Heart right ventricle (tissue), 16 donors: Measurements from ENCODE around the gene GNAT3. TPM values are rescaled to one million over a fixed set of nuclear protein-coding genes. Genes with fewer than 3 reads are reported as not detected.

Experiments
- ATAC-seq, 8 donors: fragments of 200-7000 bp; cut with Tn5 transposase; one replicate each; pipeline ENCODE4 v1.9.1; 2020; ENCODE audit warnings: mild to moderate bottlenecking in 8 of 8, moderate library complexity in 8 of 8, moderate number of reproducible peaks in 1 of 8
- DNase-seq, 2 donors: peaks; one replicate each; pipeline ENCODE4 v3.0.0-alpha.2; 2020
- H3K27ac ChIP-seq, 10 donors: fragments of 200-600 bp; sonication (generic) in 2 of 10; one replicate each; pipeline versions ENCODE4 v1.5.0 to v1.8.0; 2020 to 2022; ENCODE audit warnings: mild to moderate bottlenecking in 3 of 10
- H3K27me3 ChIP-seq, 7 donors: fragments of 200-600 bp; one replicate each; pipeline ENCODE4 v1.8.0; 2021 to 2022; ENCODE audit warnings: mild to moderate bottlenecking in 2 of 7
- H3K36me3 ChIP-seq, 9 donors: fragments of 200-600 bp; sonication (generic) in 1 of 9; one replicate each; pipeline versions ENCODE4 v1.5.0 to v1.8.0; 2020 to 2022; ENCODE audit warnings: mild to moderate bottlenecking in 2 of 9
- H3K4me1 ChIP-seq, 9 donors: fragments of 200-600 bp; sonication (generic) in 1 of 9; one replicate each; pipeline versions ENCODE4 v1.5.0 to v1.8.0; 2020 to 2022; ENCODE audit warnings: mild to moderate bottlenecking in 4 of 9
- H3K4me3 ChIP-seq, 10 donors: fragments of 200-600 bp; sonication (generic) in 2 of 10; one replicate each; pipeline versions ENCODE4 v1.5.0 to v1.8.0; 2020 to 2022; ENCODE audit warnings: mild to moderate bottlenecking in 7 of 10, moderate library complexity in 2 of 10
- H3K9me3 ChIP-seq, 11 donors: fragments of 200-600 bp in 10 of 11; sonication (generic) in 2 of 11; one replicate each; pipeline versions ENCODE4 v1.5.0 to v1.8.0; 2013 to 2022; ENCODE audit warnings: mild to moderate bottlenecking in 2 of 11, control low read depth in 1 of 11, moderate library complexity in 1 of 11
- CTCF ChIP-seq, 9 donors: fragments of 200-600 bp; sonication (generic) in 2 of 9; IDR thresholded peaks; one replicate each; pipeline versions ENCODE4 v1.5.0 to v1.8.0; 2021 to 2022; ENCODE audit warnings: antibody characterized with exemption in 9 of 9, mild to moderate bottlenecking in 5 of 9, moderate library complexity in 1 of 9
- WGBS, 2 donors: extraction: QIAGEN DNeasy Blood & Tissue Kit; methylation state at CpG; one replicate each; pipeline ENCODE4 v1.1.7; 2013; ENCODE audit warnings: inconsistent platforms in 1 of 2; 5-methylcytosine and 5-hydroxymethylcytosine counted together
- intact Hi-C, 10 donors: fragments of 100-400 bp; cut with DNase I; formaldehyde crosslinking; loops; one replicate each; pipeline versions ENCODE4 v1.11.1 to v1.14.2; 2022
- polyA plus RNA-seq, 2 donors: library from polyadenylated mRNA; stranded (reverse); fragments of 200-250 nt; gene quantifications; one replicate each; pipeline ENCODE4 v1.2.3, GENCODE V29; 2013
- total RNA-seq, 10 donors: library from RNA; stranded (reverse); fragmentation: NEBNext Ultra II Directional in 3 of 10; extraction: Animal tissue kit (Norgen Biotek cat#: 25700) in 3 of 10; gene quantifications; one replicate each; pipeline versions ENCODE4 v1.2.1 to v1.2.4, GENCODE V29; 2021 to 2023
- donor health status: Arrhythmogenic right ventricular cardiomyopathy.
- donor health status: ischemic (EF 13 %, LVEDD 7.1; RV severe dilation, severe dysfunction).
- donor health status: healthy with polysubstance abuse.
- donor health status: DM: no; HTN: yes; CAD: no.
- donor health status: DM: no; HTN: no; CAD: no.
- donor health status: ischemic (EF 25% LVEDD 6.9; RV normal size, moderate dysfunction).
- donor health status: ischemic (EF 25% LVEDD 5.7; RV mildly dilated, moderate dysfunction).
- donor health status: healthy.
- donor health status: DM: yes; HTN: yes; CAD: no.
- donor health status: Ischemic cardiomyopathy.
- donor health status: ischemic (EF 35%, LVEDD 5.7; RV mildly dilated, moderate dysfunction).
- donor health status: nonischemic (EF 11% LVEDD 7.7; RV severe dilation, severe dysfunction).
- donor health status: DM: yes; HTN: yes; CAD: no.
- donor health status: PGD.
- donor health status: ischemic (EF 29% LVEDD 5.4; RV normal size, mild dysfunction).
- donor health status: nonischemic (EF 23%, LVEDD 6.1; RV moderate dilation, normal function).

Gene GNAT3
- total and polyA plus RNA-seq, 12 donors, result not detected

- no peak for ATAC-seq
- Histone ChIP-seq H3K4me1 (peaks cover 0 to 5% (median 0%) of the 10 kb centered on the region in 9 donors), H3K27ac (no peak overlapping the region), H3K27me3 (no peaks in the 10 kb centered on the region), H3K9me3 (no peaks in the 10 kb centered on the region), H3K36me3 (no peaks in the 10 kb centered on the region), H3K4me3 (no peak overlapping the region)
- DNase-seq, result no peak
- peak in 8 of 9 donors; percentile 27 to 75 (median 57) for TF ChIP-seq CTCF (IDR thresholded peaks at IDR 0.05)
- WGBS, 2 donors, result 62 to 75% methylated on average over 2 of the region's 2 CpGs
- intact Hi-C loops, result loop anchor here in 2 of 10 donors (2.0 to 5.0 kb wide), 2 partner anchors 25 to 223 kb away; no protein-coding TSS in a partner anchor
Measured at GRCh38 chr7:80453699-80454340, 58.0 kb downstream of the GNAT3 start.

GRCh38 chr7:80450621-80451308 is 61.1 kb downstream of the GNAT3 start:
- no peak for DNase-seq
- 73 to 79% methylated on average over 6 of the region's 6 CpGs for whole genome bisulfite sequencing, 2 donors
- no peak for ATAC-seq
- H3K27ac ChIP-seq, result no peak overlapping the region
- no peaks in the 10 kb centered on the region for H3K27me3 ChIP-seq
- H3K4me1 ChIP-seq, result peaks cover 0 to 5% (median 0%) of the 10 kb centered on the region in 9 donors
- H3K36me3 ChIP-seq, result no peaks in the 10 kb centered on the region
- TF ChIP-seq CTCF (IDR thresholded peaks at IDR 0.05), result no peak
- H3K9me3 ChIP-seq, result no peaks in the 10 kb centered on the region
- no peak overlapping the region for H3K4me3 ChIP-seq
- intact Hi-C loops, result loop anchor here in 1 of 10 donors (5.0 kb wide), 1 partner anchor 227 kb away; no protein-coding TSS in a partner anchor

GRCh38 chr7:80449836-80450235 is 62.0 kb downstream of the GNAT3 start:
- H3K27ac ChIP-seq, result no peak overlapping the region
- H3K9me3 ChIP-seq, result no peaks in the 10 kb centered on the region
- no peak overlapping the region for H3K4me3 ChIP-seq
- no peak for ATAC-seq
- H3K36me3 ChIP-seq, result no peaks in the 10 kb centered on the region
- no peaks in the 10 kb centered on the region for H3K27me3 ChIP-seq
- no peak for TF ChIP-seq CTCF (IDR thresholded peaks at IDR 0.05)
- 97 to 99% methylated on average over 4 of the region's 4 CpGs for WGBS, 2 donors
- intact Hi-C loops, result loop anchor here in 1 of 10 donors (5.0 kb wide), 1 partner anchor 227 kb away; no protein-coding TSS in a partner anchor
- no peak for DNase-seq
- H3K4me1 ChIP-seq, result peaks cover 0 to 8% (median 0%) of the 10 kb centered on the region in 9 donors

- intact Hi-C loops, result no loop called here
- ATAC-seq, result no peak
Measured at GRCh38 chr7:80445351-80445750, 66.5 kb downstream of the GNAT3 start.

More at GRCh38 chr7:80445351-80445750, 66.5 kb downstream of the GNAT3 start:
- Histone ChIP-seq H3K4me1 (peaks cover 0 to 42% (median 0%) of the 10 kb centered on the region in 9 donors), H3K27me3 (no peaks in the 10 kb centered on the region), H3K36me3 (no peaks in the 10 kb centered on the region), H3K9me3 (no peaks in the 10 kb centered on the region), H3K4me3 (no peak overlapping the region), H3K27ac (no peak overlapping the region)
- TF ChIP-seq CTCF (IDR thresholded peaks at IDR 0.05), result no peak
- WGBS, 2 donors, result 96 to 98% methylated on average over 5 of the region's 5 CpGs
- no peak for DNase-seq
